Smooth muscle cell (in vitro differentiated cells): Measurements from ENCODE around the gene SIK3. TPM values are rescaled to one million over a fixed set of nuclear protein-coding genes. Genes with fewer than 3 reads are reported as not detected.

ENCODE experiments used
- DNase-seq: peaks from one replicate; lab custom pipeline; 2025; ENCODE audit not compliant: unreplicated experiment; lab: John Stamatoyannopoulos, UW
- H2AFZ ChIP-seq: fragments of 200-600 bp; sonication (generic); 2 replicates; pipeline ENCODE4 v1.6.0; 2016; ENCODE audit warnings: antibody characterized with exemption, low read depth, mild to moderate bottlenecking
- H3F3A ChIP-seq: fragments of 200-600 bp; sonication (generic); 2 replicates; pipeline ENCODE4 v1.6.0; 2017; ENCODE audit warnings: antibody characterized with exemption, low read depth
- H3K27ac ChIP-seq: fragments of 200-600 bp; sonication (generic); 2 replicates; pipeline ENCODE4 v1.5.1; 2016; ENCODE audit warnings: low read depth, mild to moderate bottlenecking
- H3K27me3 ChIP-seq: fragments of 200-600 bp; sonication (generic); 2 replicates; pipeline ENCODE4 v1.6.1; 2016; ENCODE audit warnings: low read depth, mild to moderate bottlenecking
- H3K36me3 ChIP-seq: fragments of 200-600 bp; sonication (generic); 2 replicates; pipeline ENCODE4 v1.5.1; 2016; ENCODE audit warnings: low read depth
- H3K4me1 ChIP-seq: fragments of 200-600 bp; sonication (generic); 2 replicates; pipeline ENCODE4 v1.5.1; 2016; ENCODE audit warnings: low read depth
- H3K4me2 ChIP-seq: fragments of 200-600 bp; sonication (generic); 2 replicates; pipeline ENCODE4 v1.6.0; 2016; ENCODE audit warnings: mild to moderate bottlenecking
- H3K4me3 ChIP-seq: fragments of 200-600 bp; sonication (generic); 2 replicates; pipeline ENCODE4 v1.5.1; 2016; ENCODE audit warnings: mild to moderate bottlenecking
- H3K79me2 ChIP-seq: fragments of 200-600 bp; sonication (generic); 2 replicates; pipeline ENCODE4 v1.6.0; 2016; ENCODE audit warnings: low read depth, mild to moderate bottlenecking
- H3K9ac ChIP-seq: fragments of 200-600 bp; sonication (generic); 2 replicates; pipeline ENCODE4 v1.6.0; 2016; ENCODE audit warnings: low read depth
- H3K9me3 ChIP-seq: fragments of 200-600 bp; sonication (generic); replicated peaks from 2 replicates; pipeline ENCODE4 v1.5.1; 2016; ENCODE audit warnings: low read depth
- H4K20me1 ChIP-seq: fragments of 200-600 bp; sonication (generic); 2 replicates; pipeline ENCODE4 v1.6.0; 2016; ENCODE audit warnings: low read depth
- WGBS: methylation state at CpG from one replicate; pipeline ENCODE4 v1.1.7; 2016; ENCODE audit warnings: low lambda C conversion rate; 5-methylcytosine and 5-hydroxymethylcytosine counted together
- polyA plus RNA-seq: library from polyadenylated mRNA; unstranded; fragments of >200 nt; fragmentation: Nextera tagmentation; extraction: Ambion mirVana; gene quantifications from 2 replicates; pipeline ENCODE4 v1.2.1, GENCODE V29; 2016
- total RNA-seq: library from RNA; depleted of rRNA; stranded (reverse); fragments of >200 nt; gene quantifications from 2 replicates; pipeline ENCODE4 v1.2.3, GENCODE V29; 2014
- TF ChIP-seq, protein P1 (sequence below): fragments of 200-600 bp; sonication (generic); IDR thresholded peaks from 2 replicates; pipeline ENCODE4 v1.5.1; 2017; ENCODE audit warnings: borderline replicate concordance, mild to moderate bottlenecking, antibody characterized with exemption; ENCODE audit not compliant: insufficient read depth, poor library complexity, severe bottlenecking

SIK3 gene
- total and polyA plus RNA-seq, 2 experiments from 2014 or later: 11.0 to 11.9 TPM

DNA sequence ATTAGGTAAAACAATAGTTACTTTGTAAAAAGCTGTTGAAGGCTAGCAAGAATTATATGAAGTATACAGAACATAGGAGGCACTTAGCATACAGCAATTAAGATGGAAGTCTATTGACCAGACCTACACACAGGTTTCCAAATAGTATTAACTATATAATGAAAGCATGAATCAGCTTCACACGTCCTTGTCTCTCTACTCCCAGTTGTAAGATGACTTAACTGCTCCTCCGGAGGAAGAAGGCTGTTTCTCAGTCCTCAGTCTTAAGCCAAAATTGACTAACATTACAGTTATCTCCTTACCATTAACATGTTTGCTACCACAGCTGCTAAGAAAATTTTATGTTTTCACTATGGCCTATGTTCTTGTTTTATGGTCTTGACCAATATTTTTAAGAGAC lies 24.7 kb downstream of the SIK3 start:
- Histone ChIP-seq H3K4me1 (peaks cover 18% of the 10 kb centered on the region), H3K4me2 (peak overlapping the region; percentile 70), H3F3A (no peaks in the 10 kb centered on the region), H3K9ac (no peak overlapping the region), H3K9me3 (no peaks in the 10 kb centered on the region), H2AFZ (no peak overlapping the region), H3K36me3 (no peaks in the 10 kb centered on the region), H3K27ac (peak overlapping the region; percentile 82), H4K20me1 (peaks cover 99% of the 10 kb centered on the region), H3K79me2 (peaks cover 33% of the 10 kb centered on the region), H3K4me3 (no peak overlapping the region), H3K27me3 (no peaks in the 10 kb centered on the region)
- WGBS: 8% methylated on average over 2 of the region's 2 CpGs
- TF ChIP-seq, protein P1, sequence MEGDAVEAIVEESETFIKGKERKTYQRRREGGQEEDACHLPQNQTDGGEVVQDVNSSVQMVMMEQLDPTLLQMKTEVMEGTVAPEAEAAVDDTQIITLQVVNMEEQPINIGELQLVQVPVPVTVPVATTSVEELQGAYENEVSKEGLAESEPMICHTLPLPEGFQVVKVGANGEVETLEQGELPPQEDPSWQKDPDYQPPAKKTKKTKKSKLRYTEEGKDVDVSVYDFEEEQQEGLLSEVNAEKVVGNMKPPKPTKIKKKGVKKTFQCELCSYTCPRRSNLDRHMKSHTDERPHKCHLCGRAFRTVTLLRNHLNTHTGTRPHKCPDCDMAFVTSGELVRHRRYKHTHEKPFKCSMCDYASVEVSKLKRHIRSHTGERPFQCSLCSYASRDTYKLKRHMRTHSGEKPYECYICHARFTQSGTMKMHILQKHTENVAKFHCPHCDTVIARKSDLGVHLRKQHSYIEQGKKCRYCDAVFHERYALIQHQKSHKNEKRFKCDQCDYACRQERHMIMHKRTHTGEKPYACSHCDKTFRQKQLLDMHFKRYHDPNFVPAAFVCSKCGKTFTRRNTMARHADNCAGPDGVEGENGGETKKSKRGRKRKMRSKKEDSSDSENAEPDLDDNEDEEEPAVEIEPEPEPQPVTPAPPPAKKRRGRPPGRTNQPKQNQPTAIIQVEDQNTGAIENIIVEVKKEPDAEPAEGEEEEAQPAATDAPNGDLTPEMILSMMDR: no peak
- DNase-seq: no peak

DNA sequence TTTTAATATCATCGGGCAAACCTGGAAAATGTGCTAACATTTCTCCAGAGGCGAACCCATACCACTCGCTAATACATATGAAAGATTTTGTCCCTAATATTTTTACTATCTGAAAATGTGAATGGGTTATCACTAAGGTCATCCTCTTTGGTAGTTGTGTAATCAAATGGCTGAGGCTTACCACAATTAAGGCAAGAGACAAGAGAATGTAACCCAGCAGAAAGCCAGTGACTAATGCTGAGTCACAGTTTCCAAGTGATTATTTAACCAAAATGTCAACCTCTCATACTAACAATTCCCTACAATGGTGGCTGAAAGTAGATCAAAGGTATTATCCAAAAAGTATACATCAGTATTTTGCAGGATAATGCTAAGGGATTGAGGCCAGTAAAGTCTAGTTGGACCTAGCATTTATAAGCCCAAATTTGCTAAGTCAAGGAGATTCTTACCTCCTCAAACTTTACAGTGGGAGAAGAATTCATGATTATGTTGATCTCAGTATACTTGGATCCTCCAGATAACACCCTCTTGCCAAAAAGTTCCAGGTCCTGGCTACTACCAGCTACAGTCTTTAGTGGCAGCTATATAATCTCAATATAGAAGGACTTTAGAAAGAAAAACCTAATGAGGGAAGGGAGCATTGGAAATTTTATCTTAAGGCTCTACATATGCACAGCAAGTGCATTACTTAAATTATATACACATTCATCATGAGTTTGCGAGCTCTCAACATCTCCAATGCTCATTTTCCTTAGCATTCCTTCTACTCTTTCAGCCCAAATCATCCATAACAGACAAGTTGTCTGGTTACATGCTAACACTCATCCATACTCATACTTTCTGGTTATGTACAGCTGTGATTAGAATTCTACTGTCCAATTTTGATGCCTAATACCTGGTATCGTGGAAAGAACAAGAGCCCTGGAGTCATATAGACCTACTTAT lies 25.4 kb downstream of the SIK3 start:
- Histone ChIP-seq H3K4me1 (peaks cover 16% of the 10 kb centered on the region), H3K36me3 (no peaks in the 10 kb centered on the region), H3K4me2 (peak overlapping the region; percentile 70), H3K4me3 (no peak overlapping the region), H3K27ac (peak overlapping the region; percentile 82), H3K9me3 (no peaks in the 10 kb centered on the region), H4K20me1 (peaks cover 99% of the 10 kb centered on the region), H3K27me3 (no peaks in the 10 kb centered on the region), H3F3A (no peaks in the 10 kb centered on the region), H3K9ac (no peak overlapping the region), H2AFZ (no peak overlapping the region), H3K79me2 (peaks cover 35% of the 10 kb centered on the region)
- WGBS: 58% methylated on average over 5 of the region's 5 CpGs
- no peak for DNase-seq
- TF ChIP-seq, protein P1: no peak

DNA sequence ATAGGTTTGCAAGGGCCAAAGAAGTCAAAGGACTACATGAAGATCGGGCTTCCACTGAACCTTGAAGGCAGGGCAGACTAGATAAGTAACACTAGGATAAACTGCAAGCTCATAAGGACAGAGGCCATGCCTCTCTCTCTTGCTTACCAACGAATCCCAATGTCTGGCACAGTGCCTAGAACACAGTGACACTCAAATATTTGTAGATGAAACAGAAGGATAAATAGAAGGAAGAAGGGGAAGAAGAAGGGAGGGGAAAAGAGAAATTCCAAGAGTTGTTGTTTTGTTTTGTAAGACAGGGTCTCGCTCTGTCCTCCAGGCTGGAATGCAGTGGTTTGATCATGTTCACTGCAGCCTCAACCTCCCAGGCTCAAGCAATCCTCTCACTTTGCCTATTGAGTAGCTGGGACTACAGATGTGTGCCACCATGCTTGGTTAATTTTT lies 26.9 kb downstream of the SIK3 start:
- Histone ChIP-seq H4K20me1 (peaks cover 99% of the 10 kb centered on the region), H2AFZ (no peak overlapping the region), H3K79me2 (peaks cover 32% of the 10 kb centered on the region), H3K36me3 (no peaks in the 10 kb centered on the region), H3K27me3 (no peaks in the 10 kb centered on the region), H3F3A (no peaks in the 10 kb centered on the region), H3K9ac (no peak overlapping the region), H3K9me3 (no peaks in the 10 kb centered on the region), H3K27ac (peak overlapping the region; percentile 22), H3K4me2 (peak overlapping the region; percentile 20), H3K4me3 (no peak overlapping the region), H3K4me1 (peaks cover 8% of the 10 kb centered on the region)
- TF ChIP-seq, protein P1: no peak
- DNase-seq: no peak
- 26% methylated on average over 3 of the region's 3 CpGs for WGBS
